Measurements from ENCODE around the gene QSOX2.

- TF ChIP-seq CTCF (IDR thresholded peaks at IDR 0.05) (no peak), POLR2AphosphoS5 (IDR thresholded peaks at IDR 0.05) (no peak), POLR2A (IDR thresholded peaks at IDR 0.05) (no peak)
Measured at GRCh38 chr9:136196404-136197083, 49.1 kb downstream of the QSOX2 start.
